Cardiac fibroblast (primary cell): ENCODE data around the gene SNAP29.

ENCODE experiments used
- DNase-seq, 2 donors: peaks; one replicate each; pipeline versions ENCODE4 v3.0.0 to v3.0.0-alpha.2; 2010; ENCODE audit warnings: low read depth in 2 of 2
- H3K4me3 ChIP-seq, 2 donors: replicated peaks in 1 of 2; 1 replicate in 1 of 2; 2 replicates in 1 of 2; pipeline ENCODE4 v1.5.1; 2011; ENCODE audit warnings: low read depth in 2 of 2, low read length in 2 of 2, mild to moderate bottlenecking in 2 of 2, moderate library complexity in 1 of 2
- CTCF ChIP-seq: IDR thresholded peaks from one replicate; pipeline ENCODE4 v1.5.1; 2011; ENCODE audit warnings: low read depth, mild to moderate bottlenecking, low read length, inconsistent platforms

SNAP29 gene

GRCh38 chr22:20940186-20940651 is 81.4 kb downstream of the SNAP29 start:
- no peak for DNase-seq
- H3K4me3 ChIP-seq: no peak overlapping the region
- no peak for TF ChIP-seq CTCF
